Subcutaneous abdominal adipose tissue (tissue), 5 donors: Measurements from ENCODE around the gene BMPER.

Source experiments
- H3K27ac ChIP-seq: one replicate; pipeline ENCODE4 v1.7.0; 2013; ENCODE audit warnings: low read depth, mild to moderate bottlenecking, inconsistent platforms, low read length, moderate library complexity
- H3K27me3 ChIP-seq, 5 donors: one replicate each; pipeline ENCODE4 v1.7.0; 2013; ENCODE audit warnings: low read length in 5 of 5, inconsistent platforms in 1 of 5; ENCODE audit not compliant: control insufficient read depth in 5 of 5, insufficient read depth in 4 of 5
- H3K36me3 ChIP-seq, 5 donors: one replicate each; pipeline ENCODE4 v1.7.0; 2013; ENCODE audit warnings: low read length in 5 of 5; ENCODE audit not compliant: control insufficient read depth in 5 of 5, insufficient read depth in 5 of 5
- H3K4me1 ChIP-seq, 5 donors: one replicate each; pipeline ENCODE4 v1.7.0; 2013; ENCODE audit warnings: low read length in 5 of 5, mild to moderate bottlenecking in 3 of 5, moderate library complexity in 1 of 5; ENCODE audit not compliant: control insufficient read depth in 5 of 5, insufficient read depth in 5 of 5
- H3K4me3 ChIP-seq, 5 donors: one replicate each; pipeline ENCODE4 v1.7.0; 2013; ENCODE audit warnings: low read length in 5 of 5, low read depth in 1 of 5
- H3K9ac ChIP-seq, 5 donors: one replicate each; pipeline ENCODE4 v1.7.0; 2013; ENCODE audit warnings: low read length in 5 of 5, mild to moderate bottlenecking in 4 of 5, moderate library complexity in 3 of 5
- H3K9me3 ChIP-seq, 5 donors: one replicate each; pipeline ENCODE4 v1.7.0; 2013; ENCODE audit warnings: low read length in 5 of 5; ENCODE audit not compliant: control insufficient read depth in 5 of 5
- donor health status: healthy.
- donor health status: healthy.
- donor health status: healthy.
- donor health status: healthy.
- donor health status: healthy.

The BMPER gene

GRCh38 chr7:33958104-33958503 is 52.8 kb downstream of the BMPER start:
- Histone ChIP-seq H3K36me3 (peaks cover 0 to 6% (median 0%) of the 10 kb centered on the region in 5 donors), H3K4me1 (peaks cover 0 to 15% (median 10%) of the 10 kb centered on the region in 5 donors), H3K4me3 (no peak overlapping the region), H3K9me3 (no peaks in the 10 kb centered on the region), H3K9ac (no peak overlapping the region), H3K27me3 (no peaks in the 10 kb centered on the region), H3K27ac (no peak overlapping the region)

GRCh38 chr7:33959676-33960075 is 54.3 kb downstream of the BMPER start:
- Histone ChIP-seq H3K27me3 (no peaks in the 10 kb centered on the region), H3K9ac (no peak overlapping the region), H3K36me3 (peaks cover 0 to 4% (median 0%) of the 10 kb centered on the region in 5 donors), H3K4me3 (no peak overlapping the region), H3K9me3 (no peaks in the 10 kb centered on the region), H3K4me1 (peaks cover 0 to 22% (median 14%) of the 10 kb centered on the region in 5 donors), H3K27ac (no peak overlapping the region)

DNA sequence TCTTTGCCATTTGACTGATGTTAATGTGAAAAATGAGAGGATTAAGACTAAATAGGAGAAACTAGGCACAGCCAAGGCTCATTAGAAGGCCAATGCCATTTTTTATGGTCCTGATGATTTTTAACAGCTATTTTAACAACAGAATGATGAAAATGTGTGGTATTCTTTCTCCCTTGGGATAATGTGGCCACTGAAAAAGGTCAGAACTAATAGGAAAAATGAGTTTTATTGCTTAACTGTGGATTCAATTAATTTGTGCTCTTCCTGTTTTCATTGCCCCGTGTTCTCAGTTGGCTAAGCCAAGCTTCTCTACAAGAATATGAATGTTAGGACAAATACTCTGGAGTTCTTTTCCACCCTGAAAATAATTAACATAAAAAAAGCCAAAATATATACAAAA is 56.6 kb downstream of the BMPER start:
- Histone ChIP-seq H3K9ac (no peak overlapping the region), H3K27ac (peak overlapping the region; percentile 43)

GRCh38 chr7:33964417-33965182 is 59.3 kb downstream of the BMPER start:
- H3K4me1 ChIP-seq: peaks cover 6 to 35% (median 22%) of the 10 kb centered on the region in 5 donors
- H3K27me3 ChIP-seq: no peaks in the 10 kb centered on the region
- peak overlapping the region in 1 of 5 donors; percentile 0 for H3K4me3 ChIP-seq
- peak overlapping the region in 1 of 5 donors; percentile 4 for H3K9ac ChIP-seq
- no peaks in the 10 kb centered on the region for H3K36me3 ChIP-seq
- H3K27ac ChIP-seq: peak overlapping the region; percentile 78
- no peaks in the 10 kb centered on the region for H3K9me3 ChIP-seq

More for the DNA sequence above, 56.6 kb downstream of the BMPER start:
- H3K36me3 ChIP-seq: no peaks in the 10 kb centered on the region
- H3K4me3 ChIP-seq: no peak overlapping the region
- no peaks in the 10 kb centered on the region for H3K9me3 ChIP-seq
- no peaks in the 10 kb centered on the region for H3K27me3 ChIP-seq
- peaks cover 6 to 35% (median 22%) of the 10 kb centered on the region in 5 donors for H3K4me1 ChIP-seq

DNA sequence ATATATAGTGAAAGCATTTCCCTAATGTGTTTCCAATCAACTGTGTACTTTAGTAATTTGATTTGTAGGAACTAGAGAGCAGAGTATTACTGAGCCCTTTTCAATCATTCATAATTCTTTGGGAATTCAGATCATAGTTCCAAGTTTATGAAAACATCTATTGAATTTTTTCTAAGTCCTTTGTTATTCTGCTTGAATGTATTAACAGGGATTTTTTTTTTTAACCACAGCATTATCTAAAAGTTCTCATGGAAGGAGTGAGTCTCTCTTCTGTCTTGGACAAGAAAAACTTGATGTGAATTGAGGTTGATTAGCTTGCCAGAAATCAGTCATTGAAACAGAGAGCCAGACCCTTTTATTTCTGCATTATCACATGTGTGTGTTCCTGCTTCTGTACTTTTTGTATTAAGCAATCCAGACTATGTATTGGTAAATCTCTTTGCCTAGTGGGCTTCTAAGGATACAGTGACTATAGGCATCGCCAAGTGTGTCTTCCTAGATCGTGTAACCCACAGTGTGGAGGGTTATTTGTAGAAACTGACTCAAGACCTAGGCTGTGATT is 59.9 kb downstream of the BMPER start:
- H3K27me3 ChIP-seq: no peaks in the 10 kb centered on the region
- no peak overlapping the region for H3K4me3 ChIP-seq
- H3K36me3 ChIP-seq: no peaks in the 10 kb centered on the region
- H3K4me1 ChIP-seq: peaks cover 6 to 35% (median 22%) of the 10 kb centered on the region in 5 donors
- no peaks in the 10 kb centered on the region for H3K9me3 ChIP-seq
- peak overlapping the region in 1 of 5 donors; percentile 4 for H3K9ac ChIP-seq
- peak overlapping the region; percentile 78 for H3K27ac ChIP-seq

GRCh38 chr7:33968591-33968990 is 63.3 kb downstream of the BMPER start:
- Histone ChIP-seq H3K4me3 (no peak overlapping the region), H3K4me1 (peaks cover 4 to 28% (median 12%) of the 10 kb centered on the region in 5 donors), H3K27me3 (no peaks in the 10 kb centered on the region), H3K9me3 (no peaks in the 10 kb centered on the region), H3K9ac (no peak overlapping the region), H3K27ac (no peak overlapping the region), H3K36me3 (no peaks in the 10 kb centered on the region)

DNA sequence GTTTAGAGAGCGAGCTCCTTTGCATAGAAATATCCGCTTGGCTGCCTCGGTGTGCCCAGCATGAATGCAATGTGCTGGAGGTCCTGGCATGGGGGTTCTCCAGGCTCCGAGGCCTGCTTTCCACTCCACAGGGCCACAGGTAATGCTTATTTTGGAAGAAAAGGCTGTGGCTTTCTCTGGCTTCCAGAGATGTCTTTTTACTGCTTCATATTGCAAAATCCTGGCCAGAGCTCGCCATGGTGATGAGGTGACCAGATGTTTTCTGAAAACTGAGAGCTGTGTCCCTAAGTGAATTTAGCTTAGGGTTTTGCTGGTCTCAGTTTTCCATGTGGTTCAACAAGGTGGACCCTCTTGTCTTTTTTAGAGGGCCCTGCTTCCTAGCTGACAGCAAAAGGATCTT is 65.2 kb downstream of the BMPER start:
- Histone ChIP-seq H3K9me3 (no peaks in the 10 kb centered on the region), H3K9ac (no peak overlapping the region), H3K27ac (no peak overlapping the region), H3K4me3 (no peak overlapping the region), H3K36me3 (peaks cover 0 to 13% (median 2%) of the 10 kb centered on the region in 5 donors), H3K4me1 (peaks cover 0 to 12% (median 1%) of the 10 kb centered on the region in 5 donors), H3K27me3 (no peaks in the 10 kb centered on the region)

- Histone ChIP-seq H3K9me3 (no peaks in the 10 kb centered on the region), H3K36me3 (peaks cover 0 to 13% (median 2%) of the 10 kb centered on the region in 5 donors), H3K27ac (no peak overlapping the region), H3K27me3 (no peaks in the 10 kb centered on the region), H3K9ac (no peak overlapping the region), H3K4me3 (no peak overlapping the region), H3K4me1 (peaks cover 0 to 7% (median 0%) of the 10 kb centered on the region in 5 donors)
Observed at GRCh38 chr7:33971106-33971505, 65.8 kb downstream of the BMPER start.

DNA sequence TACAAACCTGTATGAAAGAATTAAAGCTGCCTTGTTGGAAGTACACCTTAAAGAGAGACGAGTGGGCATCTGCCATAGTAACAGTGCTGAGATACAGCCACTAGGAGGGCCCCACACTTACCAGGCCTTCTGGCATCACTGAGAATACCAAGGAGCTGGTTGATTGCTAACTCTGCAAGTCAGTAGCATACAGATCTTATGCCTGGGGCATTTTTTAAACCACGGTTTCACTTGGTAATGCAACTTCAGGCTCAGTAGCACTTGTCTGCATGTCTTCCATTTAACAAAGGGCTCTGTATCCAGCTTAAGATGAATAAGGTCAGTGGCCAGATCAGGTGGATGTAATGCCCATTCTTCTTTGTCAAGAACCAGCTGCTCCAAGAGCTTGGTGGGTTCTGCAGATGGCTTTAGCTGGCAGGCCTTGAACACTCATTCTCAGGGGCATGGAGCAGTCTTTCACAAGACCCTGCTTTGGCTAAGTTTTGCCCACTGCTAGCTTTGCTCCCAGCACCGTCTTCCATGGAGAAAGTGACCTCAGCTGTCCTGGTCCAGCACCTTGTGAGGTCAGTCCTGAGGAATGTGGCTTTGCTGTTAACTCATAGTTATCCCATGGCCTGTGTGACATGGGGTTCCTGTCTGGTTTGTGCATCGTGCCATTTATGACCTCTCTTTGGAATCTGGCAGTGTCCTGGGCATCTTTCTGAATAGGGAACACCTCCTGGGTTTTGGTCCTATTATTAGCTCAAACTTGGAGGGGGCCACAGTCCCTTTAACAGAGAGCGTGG is 68.1 kb downstream of the BMPER start:
- Histone ChIP-seq H3K27me3 (no peaks in the 10 kb centered on the region), H3K9me3 (no peaks in the 10 kb centered on the region), H3K4me1 (peaks cover 0 to 7% (median 0%) of the 10 kb centered on the region in 5 donors), H3K4me3 (no peak overlapping the region), H3K27ac (no peak overlapping the region), H3K9ac (no peak overlapping the region), H3K36me3 (peaks cover 0 to 16% (median 2%) of the 10 kb centered on the region in 5 donors)
